Inflammatory macrophage treated with lipopolysaccharide for 1 hour (primary cell): ENCODE measurements around the gene VIPR2.
"Not testable (repeated sequence)": the region's sequence is repeated elsewhere in the genome, so short reads cannot be mapped to it uniquely, and the experiment has no call there.

Experiments
- DNase-seq, 2 donors: peaks; one replicate each; pipeline ENCODE4 v3.0.0-alpha.2; 2020 to 2022

The VIPR2 gene

GRCh38 chr7:159137906-159138305 is 6.8 kb downstream of the VIPR2 start:
- no peak for DNase-seq

GRCh38 chr7:159136846-159137245 is 7.8 kb downstream of the VIPR2 start:
- no peak for DNase-seq

GRCh38 chr7:159136442-159136841 is 8.2 kb downstream of the VIPR2 start:
- no peak for DNase-seq

GRCh38 chr7:159136013-159136412 is 8.7 kb downstream of the VIPR2 start:
- DNase-seq = no peak

- DNase-seq = not testable (repeated sequence)
These were observed 11.8 kb downstream of the VIPR2 start for GRCh38 chr7:159132670-159133443.

GRCh38 chr7:159130820-159131219 is 13.8 kb downstream of the VIPR2 start:
- no peak for DNase-seq

- no peak for DNase-seq
These were observed 14.4 kb downstream of the VIPR2 start for GRCh38 chr7:159130199-159130775.

- DNase-seq = no peak
These were observed 15.9 kb downstream of the VIPR2 start for GRCh38 chr7:159128767-159129166.

- DNase-seq = no peak
These were observed 16.7 kb downstream of the VIPR2 start for GRCh38 chr7:159127691-159128642.

GRCh38 chr7:159126311-159127260 is 18.1 kb downstream of the VIPR2 start:
- DNase-seq = no peak

GRCh38 chr7:159125955-159126270 is 18.8 kb downstream of the VIPR2 start:
- no peak for DNase-seq

GRCh38 chr7:159125104-159125954 is 19.3 kb downstream of the VIPR2 start:
- DNase-seq = no peak

GRCh38 chr7:159123793-159124192 is 20.9 kb downstream of the VIPR2 start:
- not testable (repeated sequence) for DNase-seq

- DNase-seq = not testable (repeated sequence)
These were observed 21.4 kb downstream of the VIPR2 start for GRCh38 chr7:159123294-159123693.

GRCh38 chr7:159122276-159122675 is 22.4 kb downstream of the VIPR2 start:
- no peak for DNase-seq

- no peak for DNase-seq
These were observed 23.2 kb downstream of the VIPR2 start for GRCh38 chr7:159121476-159121875.

- no peak for DNase-seq
These were observed 23.6 kb downstream of the VIPR2 start for GRCh38 chr7:159121068-159121467.

GRCh38 chr7:159120540-159120919 is 24.1 kb downstream of the VIPR2 start:
- DNase-seq = no peak

GRCh38 chr7:159119851-159120539 is 24.7 kb downstream of the VIPR2 start:
- DNase-seq = no peak

GRCh38 chr7:159119026-159119741 is 25.5 kb downstream of the VIPR2 start:
- no peak for DNase-seq
